Brain microvascular endothelial cell (primary cell): ENCODE data around the gene SLC35B2.

Experiments
- DNase-seq: peaks from one replicate; pipeline ENCODE4 v3.0.0-alpha.2; 2020
- H3K27ac ChIP-seq: fragments of 250-450 bp; sonication (Bioruptor Pico); 2 replicates; pipeline ENCODE4 v1.5.1; 2020; ENCODE audit warnings: mild to moderate bottlenecking, moderate library complexity
- H3K27me3 ChIP-seq: fragments of 250-450 bp; sonication (Bioruptor Pico); replicated peaks from 2 replicates; pipeline ENCODE4 v1.5.1; 2020; ENCODE audit warnings: mild to moderate bottlenecking
- H3K36me3 ChIP-seq: fragments of 250-450 bp; sonication (Bioruptor Pico); replicated peaks from 2 replicates; pipeline ENCODE4 v1.5.1; 2020; ENCODE audit warnings: mild to moderate bottlenecking
- H3K4me3 ChIP-seq: 2 replicates; pipeline ENCODE4 v1.5.1; 2011; ENCODE audit warnings: low read depth, mild to moderate bottlenecking, control low read depth, low read length, moderate library complexity
- CTCF ChIP-seq: IDR thresholded peaks from 2 replicates; pipeline ENCODE4 v1.5.1; 2011; ENCODE audit warnings: low read depth, mild to moderate bottlenecking, moderate library complexity, low read length, control low read depth, inconsistent platforms; ENCODE audit errors: missing control alignments
- in situ Hi-C: cut with HindIII; loops from 2 replicates; pipeline ENCODE4 v1.10.0; 2017; ENCODE audit warnings: low sequenced_read_pairs, low pct_ligation_motif_present

Gene SLC35B2

DNA sequence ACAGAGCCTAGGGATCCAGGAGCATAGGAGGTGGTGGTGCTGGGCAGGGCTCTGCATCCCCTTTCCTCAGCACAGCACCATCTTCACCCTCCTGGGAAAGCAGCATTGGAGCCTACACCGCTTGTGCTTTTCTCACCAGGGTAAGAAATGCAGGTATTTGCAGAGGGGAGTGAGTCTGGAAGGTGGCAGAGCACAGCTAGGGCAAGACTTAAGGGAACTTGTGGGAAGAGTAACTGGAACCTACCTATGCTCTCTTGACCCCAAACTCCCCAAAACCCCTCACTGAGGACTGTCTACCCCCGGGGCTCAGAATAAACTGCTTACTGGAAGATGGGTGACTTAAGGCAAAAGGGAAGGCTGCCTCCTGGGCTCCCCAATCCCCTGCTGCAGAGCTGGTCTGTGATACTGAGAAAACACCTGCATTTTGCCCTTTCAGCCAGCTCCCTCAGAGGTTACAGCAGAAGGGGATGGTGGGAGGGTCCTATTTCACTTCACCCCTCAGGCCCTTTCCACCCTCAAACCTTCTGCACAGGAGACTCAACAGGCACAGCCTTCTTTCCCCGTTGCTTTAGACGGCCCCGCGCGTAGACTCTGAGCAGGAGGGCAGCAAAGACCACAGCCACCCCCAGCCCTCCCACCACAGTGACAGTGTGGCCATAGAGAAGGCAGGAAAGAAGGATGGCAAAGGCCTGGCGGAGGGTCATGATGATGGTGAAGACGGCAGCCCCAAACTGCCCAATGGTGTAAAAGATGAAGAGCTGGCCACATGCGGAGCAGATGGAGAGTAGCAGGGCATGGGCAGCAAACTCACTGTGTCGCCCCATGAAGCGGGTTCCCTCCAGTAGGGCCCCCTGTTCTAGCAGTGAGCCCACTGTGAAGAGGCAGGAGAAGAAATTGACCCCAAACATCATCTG, 2.9 kb downstream of the SLC35B2 start:
- Histone ChIP-seq H3K36me3 (peaks cover 68% of the 10 kb centered on the region), H3K27ac (no peak overlapping the region), H3K4me3 (no peak overlapping the region), H3K27me3 (no peaks in the 10 kb centered on the region)
- TF ChIP-seq CTCF: no peak
- in situ Hi-C loops: no loop called here
- no peak for DNase-seq

- peak; percentile 68 for TF ChIP-seq CTCF
- Histone ChIP-seq H3K27ac (no peak overlapping the region), H3K36me3 (peaks cover 74% of the 10 kb centered on the region), H3K27me3 (no peaks in the 10 kb centered on the region), H3K4me3 (no peak overlapping the region)
- peak; percentile 21 for DNase-seq
- in situ Hi-C loops: no loop called here
These were observed 3.8 kb downstream of the SLC35B2 start for GRCh38 chr6:44253307-44254101.

- DNase-seq: no peak
- in situ Hi-C loops: no loop called here
- peaks cover 74% of the 10 kb centered on the region for H3K36me3 ChIP-seq
- H3K4me3 ChIP-seq: no peak overlapping the region
- H3K27ac ChIP-seq: no peak overlapping the region
- TF ChIP-seq CTCF: no peak
- no peaks in the 10 kb centered on the region for H3K27me3 ChIP-seq
These were observed 5.5 kb downstream of the SLC35B2 start for GRCh38 chr6:44251576-44252524.

DNA sequence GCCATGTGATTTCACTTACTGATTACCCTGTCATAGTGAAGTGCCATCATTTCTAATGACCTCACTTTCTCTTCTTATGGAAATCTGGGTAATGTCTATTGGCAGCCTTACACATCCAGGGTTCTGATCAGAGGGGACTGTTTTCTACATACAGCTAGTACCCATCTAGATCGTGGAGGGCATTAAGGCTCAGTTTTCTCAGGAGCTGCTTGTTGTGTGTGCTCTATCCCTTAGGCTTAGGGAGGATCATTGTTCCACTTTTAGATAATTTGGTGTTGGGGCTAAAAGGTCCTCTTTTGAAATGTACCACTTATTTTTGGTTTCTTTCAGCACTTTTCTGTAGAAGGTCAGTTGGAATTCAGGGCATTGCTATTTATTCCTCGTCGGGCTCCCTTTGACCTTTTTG, 6.6 kb downstream of the SLC35B2 start:
- H3K4me3 ChIP-seq: no peak overlapping the region
- no peak for DNase-seq
- peaks cover 74% of the 10 kb centered on the region for H3K36me3 ChIP-seq
- no peak for TF ChIP-seq CTCF
- no peak overlapping the region for H3K27ac ChIP-seq
- no peaks in the 10 kb centered on the region for H3K27me3 ChIP-seq
- in situ Hi-C loops: no loop called here

DNA sequence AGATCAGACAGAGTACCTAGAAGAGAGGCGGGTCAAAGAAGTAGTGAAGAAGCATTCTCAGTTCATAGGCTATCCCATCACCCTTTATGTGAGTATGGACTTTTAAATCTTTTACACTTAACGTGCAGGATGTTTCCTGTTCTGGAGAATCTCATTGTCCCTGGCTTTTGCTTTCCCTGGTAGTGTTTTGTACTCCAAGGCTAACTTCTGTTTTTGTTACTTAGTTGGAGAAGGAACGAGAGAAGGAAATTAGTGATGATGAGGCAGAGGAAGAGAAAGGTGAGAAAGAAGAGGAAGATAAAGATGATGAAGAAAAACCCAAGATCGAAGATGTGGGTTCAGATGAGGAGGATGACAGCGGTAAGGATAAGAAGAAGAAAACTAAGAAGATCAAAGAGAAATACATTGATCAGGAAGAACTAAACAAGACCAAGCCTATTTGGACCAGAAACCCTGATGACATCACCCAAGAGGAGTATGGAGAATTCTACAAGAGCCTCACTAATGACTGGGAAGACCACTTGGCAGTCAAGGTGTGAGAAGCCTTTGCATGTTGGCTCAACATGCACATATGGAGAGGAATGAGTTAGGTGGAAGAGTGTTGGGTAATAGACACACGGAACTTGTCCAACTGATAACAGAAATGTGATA, 7.1 kb downstream of the SLC35B2 start:
- no peak overlapping the region for H3K4me3 ChIP-seq
- DNase-seq: no peak
- H3K27me3 ChIP-seq: no peaks in the 10 kb centered on the region
- in situ Hi-C loops: no loop called here
- H3K27ac ChIP-seq: no peak overlapping the region
- peaks cover 71% of the 10 kb centered on the region for H3K36me3 ChIP-seq
- TF ChIP-seq CTCF: no peak
